Urinary bladder (tissue), 4 donors: ENCODE measurements around the gene QSOX2. TPM values are rescaled to one million over a fixed set of nuclear protein-coding genes. Genes with fewer than 3 reads are reported as not detected.
"Not testable (repeated sequence)": the region's sequence is repeated elsewhere in the genome, so short reads cannot be mapped to it uniquely, and the experiment has no call there.

Experiments used
- DNase-seq: peaks from one replicate; pipeline ENCODE4 v3.0.0-alpha.2; 2015; ENCODE audit errors: extremely low spot score
- H3K27ac ChIP-seq: one replicate; pipeline ENCODE4 v1.5.1; 2013; ENCODE audit warnings: low read depth, mild to moderate bottlenecking, moderate library complexity
- H3K36me3 ChIP-seq: one replicate; pipeline ENCODE4 v1.6.1; 2013; ENCODE audit warnings: mild to moderate bottlenecking, moderate library complexity; ENCODE audit not compliant: insufficient read depth
- H3K4me1 ChIP-seq: one replicate; pipeline ENCODE4 v1.6.1; 2013; ENCODE audit warnings: mild to moderate bottlenecking, moderate library complexity; ENCODE audit not compliant: insufficient read depth
- H3K4me3 ChIP-seq: one replicate; pipeline ENCODE4 v1.5.1; 2013; ENCODE audit warnings: low read depth, low read length
- WGBS: extraction: QIAGEN DNeasy Blood & Tissue Kit; methylation state at CpG from one replicate; pipeline ENCODE4 v1.1.7; 2013; 5-methylcytosine and 5-hydroxymethylcytosine counted together
- polyA plus RNA-seq: library from polyadenylated mRNA; stranded (reverse); fragments of 200-250 nt; gene quantifications from one replicate; pipeline ENCODE4 v1.2.3, GENCODE V29; 2013
- total RNA-seq: library from RNA; depleted of rRNA; stranded (reverse); fragments of >200 nt; gene quantifications from one replicate; pipeline ENCODE4 v1.2.3, GENCODE V29; 2014
- donor health status: healthy with polysubstance abuse.
- donor health status: healthy.

QSOX2 gene
- total and polyA plus RNA-seq, 2 donors = 7.6 to 7.8 TPM

DNA sequence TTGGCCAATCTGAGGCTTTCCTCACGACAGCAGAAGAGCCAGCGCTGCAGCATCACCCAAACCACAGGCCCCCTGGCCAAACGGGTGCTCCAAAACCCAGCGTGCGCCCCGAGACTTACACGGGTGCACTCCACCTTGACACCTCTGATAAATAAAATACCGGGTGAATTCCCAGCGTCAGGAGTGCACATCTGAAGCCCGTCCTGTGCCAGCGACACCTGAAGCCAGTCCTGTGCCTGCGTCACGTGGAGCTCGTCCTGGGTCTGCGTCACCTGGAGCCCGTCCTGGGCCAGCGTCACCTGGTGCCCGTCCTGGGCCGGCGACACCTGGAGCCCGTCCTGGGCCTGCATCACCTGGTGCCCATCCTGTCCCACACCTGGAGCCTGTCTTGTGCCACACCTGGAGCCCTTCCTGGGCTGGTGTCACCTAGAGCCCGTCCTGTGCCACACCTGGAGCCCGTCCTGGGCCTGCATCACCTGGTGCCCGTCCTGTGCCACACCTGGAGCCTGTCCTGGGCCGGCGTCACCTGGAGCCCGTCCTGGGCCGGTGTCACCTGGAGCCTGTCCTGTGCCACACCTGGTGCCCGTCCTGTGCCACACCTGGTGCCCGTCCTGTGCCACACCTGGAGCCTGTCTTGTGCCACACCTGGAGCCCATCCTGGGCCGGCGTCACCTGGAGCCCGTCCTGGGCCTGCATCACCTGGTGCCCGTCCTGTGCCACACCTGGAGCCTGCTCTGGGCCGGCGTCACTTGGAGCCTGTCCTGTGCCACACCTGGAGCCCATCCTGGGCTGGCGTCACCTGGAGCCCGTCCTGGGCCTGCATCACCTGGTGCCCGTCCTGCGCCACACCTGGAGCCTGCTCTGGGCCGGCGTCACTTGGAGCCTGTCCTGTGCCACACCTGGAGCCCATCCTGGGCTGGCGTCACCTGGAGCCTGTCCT is 8.9 kb downstream of the QSOX2 start:
- WGBS = 95% methylated on average over 43 of the region's 43 CpGs
- H3K27ac ChIP-seq, H3K4me3 ChIP-seq, H3K4me1 ChIP-seq, DNase-seq, H3K36me3 ChIP-seq: not testable (repeated sequence)

DNA sequence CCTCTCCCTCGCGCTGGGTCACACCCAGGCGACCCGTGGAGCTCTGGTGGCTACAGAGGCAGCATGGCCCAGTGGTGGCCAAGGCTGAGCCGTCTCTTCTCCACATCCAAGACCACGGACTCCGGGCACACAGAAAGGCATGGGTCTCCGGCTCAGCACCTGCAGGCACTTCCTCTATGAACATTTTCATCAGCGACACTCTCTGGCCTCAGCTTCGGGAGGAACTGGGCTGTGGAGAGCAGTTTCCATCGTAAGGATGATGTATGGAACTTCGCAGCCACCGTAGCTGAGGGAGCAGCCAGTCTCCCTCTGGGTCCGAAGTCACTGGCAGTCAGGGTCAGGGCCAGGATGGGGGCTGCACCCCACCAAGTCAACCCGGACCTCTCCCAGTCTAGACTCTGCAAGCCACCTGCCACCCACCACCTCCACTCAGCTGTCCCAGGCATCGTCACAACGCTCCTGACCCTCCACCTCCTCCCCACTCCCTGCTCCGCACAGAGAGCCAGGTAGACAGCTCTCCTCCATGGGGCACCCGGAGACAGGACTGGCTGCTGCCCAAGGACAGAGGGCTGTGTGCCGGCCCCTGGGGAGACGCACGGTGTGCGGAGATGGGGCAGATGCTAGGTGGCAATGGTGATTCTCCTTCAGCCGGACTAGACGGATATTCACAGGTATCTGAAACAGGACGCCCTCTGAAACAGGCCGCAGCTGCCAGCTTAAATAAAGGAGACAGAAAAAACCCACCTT is 9.7 kb downstream of the QSOX2 start:
- WGBS = 94% methylated on average over 27 of the region's 27 CpGs
- Histone ChIP-seq H3K4me3 (no peak overlapping the region), H3K27ac (no peak overlapping the region), H3K36me3 (no peaks in the 10 kb centered on the region), H3K4me1 (no peaks in the 10 kb centered on the region)
- no peak for DNase-seq

DNA sequence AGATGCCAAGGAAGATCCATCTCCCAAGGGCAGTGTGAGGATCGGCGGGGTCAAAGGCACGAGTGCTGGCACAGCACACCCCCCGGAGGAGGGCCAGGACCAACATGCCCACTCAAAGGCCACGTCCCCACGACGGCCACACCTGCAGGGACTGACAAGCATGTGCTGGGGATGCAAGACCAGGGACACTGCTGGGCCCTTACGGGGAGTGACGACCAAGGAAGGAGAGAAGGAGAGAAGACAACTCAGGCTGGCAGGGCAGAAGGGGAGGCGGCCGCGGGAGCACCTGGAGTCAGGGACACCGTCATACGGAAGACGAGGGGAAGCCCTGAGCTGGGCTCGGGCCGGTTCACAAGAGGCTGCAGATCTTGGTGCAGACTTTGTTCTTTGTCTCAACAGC is 10.4 kb downstream of the QSOX2 start:
- no peaks in the 10 kb centered on the region for H3K4me1 ChIP-seq
- no peaks in the 10 kb centered on the region for H3K36me3 ChIP-seq
- H3K27ac ChIP-seq = no peak overlapping the region
- WGBS = 96% methylated on average over 17 of the region's 17 CpGs
- no peak for DNase-seq
- H3K4me3 ChIP-seq = no peak overlapping the region

DNA sequence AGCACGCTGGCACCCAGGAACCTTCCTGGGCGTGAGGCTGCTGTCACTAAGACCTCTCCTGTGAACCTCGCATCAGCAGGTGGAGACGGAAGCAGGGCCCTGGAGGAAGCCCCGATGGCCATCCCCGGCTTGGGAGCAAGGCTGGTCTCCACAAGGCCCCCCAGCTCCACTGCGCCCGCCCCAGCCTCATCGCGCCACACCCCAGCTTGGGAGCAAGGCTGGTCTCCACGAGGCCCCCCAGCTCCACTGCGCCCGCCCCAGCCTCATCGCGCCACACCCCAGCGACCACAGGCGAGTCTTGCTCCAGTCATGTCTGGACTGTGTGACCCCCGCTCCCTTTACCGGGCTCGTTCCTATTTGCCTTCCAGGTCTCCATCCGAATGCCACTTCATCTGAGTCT is 11.0 kb downstream of the QSOX2 start:
- no peaks in the 10 kb centered on the region for H3K4me1 ChIP-seq
- DNase-seq = no peak
- no peak overlapping the region for H3K4me3 ChIP-seq
- H3K27ac ChIP-seq = no peak overlapping the region
- 92% methylated on average over 21 of the region's 21 CpGs for WGBS
- H3K36me3 ChIP-seq = no peaks in the 10 kb centered on the region

DNA sequence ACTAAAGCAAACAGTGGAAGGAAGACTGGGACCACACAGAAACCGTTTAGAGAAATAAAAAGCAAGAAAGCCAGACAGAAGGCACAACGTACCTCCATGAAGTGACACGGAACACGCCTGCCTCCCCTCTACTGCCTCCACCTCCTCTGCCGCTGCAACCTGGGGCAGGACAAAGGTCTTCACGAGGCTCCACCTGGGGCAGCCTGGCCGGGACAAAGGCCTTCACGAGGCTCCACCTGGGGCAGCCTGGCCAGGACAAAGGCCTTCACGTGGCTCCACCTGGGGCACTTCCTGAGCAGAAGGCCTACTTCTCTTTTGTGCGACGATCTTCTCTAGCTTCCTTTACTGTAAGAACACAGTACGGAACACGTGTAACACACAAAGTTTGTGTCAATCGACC is 11.7 kb downstream of the QSOX2 start:
- H3K4me1 ChIP-seq = no peaks in the 10 kb centered on the region
- H3K4me3 ChIP-seq = no peak overlapping the region
- 87% methylated on average over 14 of the region's 14 CpGs for WGBS
- no peak for DNase-seq
- no peaks in the 10 kb centered on the region for H3K36me3 ChIP-seq
- H3K27ac ChIP-seq = no peak overlapping the region

DNA sequence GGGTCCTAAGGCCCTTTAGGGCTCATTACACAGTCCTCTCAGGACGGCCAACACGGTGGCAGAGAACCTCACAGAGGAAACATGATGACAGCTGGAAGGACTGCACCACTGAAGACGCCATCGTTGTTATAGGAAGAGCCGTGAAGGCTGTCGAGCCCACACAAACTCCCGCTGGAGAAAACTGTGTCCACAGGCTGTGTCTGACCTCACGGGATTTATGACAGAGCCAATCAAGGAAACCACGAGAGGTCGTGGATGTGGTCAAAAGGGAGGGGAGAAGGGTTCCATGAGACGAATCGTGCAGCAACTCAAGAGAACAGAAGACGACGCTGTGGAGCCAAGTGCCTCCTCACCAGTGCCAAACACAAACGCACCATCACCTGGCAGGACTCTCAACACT is 12.2 kb downstream of the QSOX2 start:
- Histone ChIP-seq H3K4me1 (no peaks in the 10 kb centered on the region), H3K27ac (no peak overlapping the region), H3K36me3 (no peaks in the 10 kb centered on the region), H3K4me3 (no peak overlapping the region)
- WGBS = 72% methylated on average over 15 of the region's 15 CpGs
- no peak for DNase-seq

DNA sequence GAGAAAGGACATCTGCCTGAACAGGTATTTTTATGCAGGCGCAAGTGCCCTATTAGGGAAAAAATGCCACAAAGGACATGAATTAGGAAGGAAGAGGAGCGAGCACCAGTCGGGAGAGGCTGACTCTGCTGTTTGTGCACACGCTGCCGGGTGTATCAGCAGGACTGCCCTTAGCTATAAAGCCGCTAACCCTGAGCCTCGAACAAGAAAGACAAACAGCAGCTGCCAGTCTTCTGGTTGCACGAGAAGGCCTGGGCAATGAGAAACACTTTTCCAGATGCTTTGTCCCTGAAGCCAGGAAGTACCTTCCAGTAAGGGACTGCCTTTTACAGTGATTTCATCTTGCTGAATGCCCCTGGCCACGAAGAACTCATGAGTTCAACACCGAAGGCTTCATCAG is 12.6 kb downstream of the QSOX2 start:
- no peak for DNase-seq
- 68% methylated on average over 10 of the region's 10 CpGs for WGBS
- H3K4me1 ChIP-seq = no peaks in the 10 kb centered on the region
- H3K36me3 ChIP-seq = no peaks in the 10 kb centered on the region
- H3K27ac ChIP-seq = no peak overlapping the region
- H3K4me3 ChIP-seq = no peak overlapping the region

DNA sequence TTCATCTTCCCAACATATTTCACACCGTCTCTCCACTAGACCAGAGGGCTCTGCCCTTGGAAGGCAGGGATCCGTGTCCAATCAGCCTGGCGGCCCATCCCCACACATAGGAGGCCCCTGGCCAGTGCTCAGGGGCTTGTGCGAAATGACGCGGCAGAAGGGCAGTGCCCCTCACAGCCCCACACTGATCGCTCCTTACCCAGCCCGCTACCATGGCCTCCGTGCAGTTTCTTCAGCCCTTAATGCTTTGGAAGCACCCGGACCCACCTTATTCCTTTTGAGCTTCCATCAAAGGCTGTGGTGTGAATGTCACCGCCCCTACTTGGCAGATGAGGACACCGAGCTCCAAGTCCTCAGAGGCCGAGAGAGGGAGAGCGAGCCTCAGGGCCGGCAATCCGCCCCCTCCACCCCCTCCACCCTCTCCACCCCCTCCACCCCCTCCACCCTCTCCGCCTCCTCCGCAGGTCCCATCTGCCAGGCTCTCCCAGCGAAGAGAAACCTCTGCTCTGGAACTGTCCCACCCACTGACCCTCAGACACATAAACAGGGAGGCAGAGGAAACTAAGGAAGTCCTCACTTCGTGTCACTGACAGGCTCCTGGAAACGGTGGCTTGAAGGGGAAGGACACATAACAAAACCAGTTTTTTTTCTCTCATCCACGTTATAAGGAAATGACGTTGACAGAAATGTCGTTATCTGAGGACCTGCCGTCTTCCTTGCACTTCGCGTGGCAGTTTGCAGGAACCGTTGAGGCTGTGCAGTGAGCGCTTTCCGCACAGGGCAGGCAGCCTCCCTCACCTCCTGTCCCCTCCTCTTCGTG is 13.9 kb downstream of the QSOX2 start:
- no peak overlapping the region for H3K27ac ChIP-seq
- no peak for DNase-seq
- no peaks in the 10 kb centered on the region for H3K36me3 ChIP-seq
- no peak overlapping the region for H3K4me3 ChIP-seq
- 77% methylated on average over 31 of the region's 31 CpGs for WGBS
- no peaks in the 10 kb centered on the region for H3K4me1 ChIP-seq

DNA sequence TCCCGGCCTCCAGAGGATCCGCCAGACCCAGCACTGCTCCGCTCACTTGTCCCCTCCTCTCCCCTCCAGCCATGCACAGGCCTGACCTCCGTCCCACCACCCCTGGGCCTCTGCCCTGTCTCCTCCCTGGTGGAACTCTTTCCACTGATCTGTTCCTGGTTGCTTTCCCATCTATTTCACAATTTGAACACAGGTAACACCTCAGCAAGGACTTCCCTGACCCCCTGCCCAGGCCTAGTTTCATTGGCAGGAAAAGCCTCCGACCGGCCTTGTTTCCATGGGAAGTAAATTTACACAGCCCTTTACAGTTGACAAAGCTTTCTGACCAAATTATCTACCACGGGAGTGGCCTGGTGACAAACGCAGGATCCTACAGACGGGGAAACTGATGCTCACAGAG is 14.8 kb downstream of the QSOX2 start:
- 93% methylated on average over 9 of the region's 9 CpGs for WGBS
- no peak overlapping the region for H3K4me3 ChIP-seq

DNA sequence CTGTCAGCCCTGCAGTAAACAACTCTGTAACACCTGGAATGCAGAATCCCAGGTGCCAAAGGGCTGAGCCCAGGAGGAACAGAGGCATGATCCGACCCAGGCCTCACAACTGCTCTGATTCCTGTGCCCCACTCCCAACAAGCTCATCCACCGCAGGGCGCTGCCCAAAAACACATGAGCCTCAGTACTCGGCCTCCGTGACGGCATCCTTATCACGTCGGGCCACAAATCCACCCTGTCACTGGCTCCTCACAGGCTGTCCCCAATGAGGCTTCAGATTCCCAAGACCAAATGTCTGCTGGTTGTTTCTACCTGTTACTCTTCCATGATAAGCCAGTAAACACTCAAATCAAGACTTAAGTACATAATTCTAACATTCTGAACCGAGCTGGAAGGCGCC is 15.2 kb downstream of the QSOX2 start:
- no peak overlapping the region for H3K4me3 ChIP-seq
- no peak overlapping the region for H3K27ac ChIP-seq
- 92% methylated on average over 10 of the region's 10 CpGs for WGBS
- H3K4me1 ChIP-seq = no peaks in the 10 kb centered on the region
- no peaks in the 10 kb centered on the region for H3K36me3 ChIP-seq
- DNase-seq = no peak

More for the DNA sequence above, 14.8 kb downstream of the QSOX2 start:
- no peaks in the 10 kb centered on the region for H3K4me1 ChIP-seq
- no peak for DNase-seq
- H3K27ac ChIP-seq = no peak overlapping the region
- H3K36me3 ChIP-seq = no peaks in the 10 kb centered on the region

DNA sequence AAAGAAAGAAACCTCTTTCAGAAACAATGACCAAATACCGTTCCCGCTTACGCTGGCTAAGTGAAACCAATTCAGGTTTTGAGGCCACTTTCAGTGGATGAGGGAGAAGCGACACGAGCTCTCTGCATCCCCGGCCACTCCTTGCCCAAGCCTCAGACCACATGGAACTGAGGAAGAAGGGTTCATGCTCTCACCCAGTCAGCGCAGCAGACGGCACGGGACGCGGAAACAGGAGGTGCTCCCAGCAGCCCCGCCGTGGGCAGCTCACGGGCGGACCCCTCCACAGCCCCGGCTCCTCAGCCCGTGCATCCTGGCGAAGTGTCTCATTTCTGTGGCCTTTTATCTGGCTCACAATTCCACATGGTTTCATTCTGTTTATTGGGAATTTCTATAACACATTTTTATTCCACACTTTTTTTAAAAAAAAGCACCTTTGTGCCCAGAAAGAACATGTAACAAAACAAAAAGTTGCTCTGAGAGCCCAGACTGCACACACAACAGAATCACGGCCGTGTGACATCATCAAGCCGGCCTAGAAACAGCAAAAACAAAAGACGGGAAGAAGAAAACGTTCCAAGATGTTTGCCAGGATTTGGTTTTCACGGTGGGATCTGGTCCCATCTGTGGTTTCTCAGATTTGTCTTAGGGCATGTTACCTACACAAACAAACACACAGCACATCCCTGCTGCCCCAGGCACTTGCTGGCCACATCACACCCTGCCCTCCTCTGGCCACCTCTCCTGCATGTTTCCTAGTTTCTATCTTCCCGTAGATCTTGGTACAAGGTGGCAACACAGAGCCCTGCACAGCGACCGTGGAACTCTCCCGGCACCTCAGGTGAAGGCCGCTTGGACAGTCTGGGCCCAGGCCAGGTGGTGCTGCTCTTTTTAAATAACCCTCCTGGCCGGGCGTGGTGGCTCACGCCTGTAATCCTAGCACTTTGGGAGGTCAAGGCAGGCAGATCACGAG is 16.2 kb downstream of the QSOX2 start:
- no peaks in the 10 kb centered on the region for H3K36me3 ChIP-seq
- H3K4me3 ChIP-seq = no peak overlapping the region
- H3K27ac ChIP-seq = no peak overlapping the region
- DNase-seq = no peak
- no peaks in the 10 kb centered on the region for H3K4me1 ChIP-seq
- 86% methylated on average over 33 of the region's 33 CpGs for WGBS

DNA sequence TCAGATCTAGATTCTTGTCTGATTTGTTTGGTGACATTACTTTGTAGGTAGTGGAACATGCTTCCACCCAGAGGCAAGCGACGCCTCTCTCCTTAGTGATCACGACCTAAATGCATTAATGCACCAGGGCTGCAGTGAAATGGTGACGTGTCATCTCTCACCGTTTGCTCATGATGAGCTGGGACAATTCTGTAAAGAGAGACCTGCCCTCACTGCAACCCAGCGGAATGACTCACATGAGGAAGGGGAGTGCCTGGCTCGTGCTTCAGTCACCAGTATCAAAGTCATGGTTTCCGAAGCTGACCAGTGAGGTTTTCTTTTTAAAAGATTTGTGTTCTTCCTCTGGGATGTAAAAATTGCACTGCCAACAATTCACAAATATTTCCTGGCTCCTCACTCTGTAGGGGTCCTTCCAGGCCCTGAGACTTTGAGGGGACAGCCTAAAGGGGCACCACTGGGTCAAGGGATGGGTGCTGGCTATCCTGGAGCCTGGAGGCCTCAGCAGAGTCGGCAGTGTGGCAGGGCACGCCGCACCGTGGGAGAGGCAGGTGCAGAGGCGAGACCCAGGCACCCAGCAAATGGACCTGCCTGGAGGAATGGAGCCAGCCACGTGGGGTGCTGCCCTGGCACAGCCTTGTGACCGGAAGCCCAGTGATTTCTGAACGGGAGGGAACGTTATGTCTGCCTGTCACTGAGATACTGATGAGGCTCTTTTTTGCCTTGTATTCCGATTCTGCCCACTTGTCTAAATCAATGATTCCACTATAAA is 17.3 kb downstream of the QSOX2 start:
- Histone ChIP-seq H3K4me1 (no peaks in the 10 kb centered on the region), H3K36me3 (no peaks in the 10 kb centered on the region), H3K4me3 (no peak overlapping the region), H3K27ac (no peak overlapping the region)
- WGBS = 84% methylated on average over 18 of the region's 18 CpGs
- no peak for DNase-seq
